ENCODE data around the gene ZNF662. TPM values are rescaled to one million over a fixed set of nuclear protein-coding genes. Genes with fewer than 3 reads are reported as not detected.

The ZNF662 gene
- total and polyA plus RNA-seq, 9 of the 15 experiments (the other 6 are each of a cell fraction or from before 2014, with no cell fraction given), result 0.07 to 0.55 (median 0.27) TPM

- ATAC-seq (peak; percentile 81), DNase-seq (ENCODE audit: extremely low read depth in 1 of 4, low spot score in 3 of 4) (peak; percentile 28 to 59 (median 42)), FAIRE-seq (peak; percentile 88)
- H3K4me2 ChIP-seq (ENCODE audit: insufficient read depth, low read length), result no peak overlapping the region
- intact Hi-C loops (cut with micrococcal nuclease) (loop anchor here (1.0 to 10.0 kb wide), 6 partner anchors 113 to 1233 kb away; no protein-coding TSS in a partner anchor), in situ Hi-C loops (cut with MboI) (loop anchor here (10.0 kb wide), 1 partner anchor 193 kb away; no protein-coding TSS in a partner anchor)
- no peak overlapping the region for H2AFZ ChIP-seq (ENCODE audit: low read depth, low read length)
- no peaks in the 10 kb centered on the region for H3K27me3 ChIP-seq (ENCODE audit: control insufficient read depth in 2 of 2, insufficient read depth in 2 of 2, low read length in 2 of 2)
- CTCF ChIA-PET (ENCODE audit: low intra/inter-chr PET ratio), result interaction anchor here (0.7 to 3.8 kb wide), 3 partner anchors 153 to 193 kb away, joined by 4 to 27 read pairs (median 4); no protein-coding TSS in a partner anchor
- 0% methylated on average over 4 of the region's 4 CpGs for WGBS (ENCODE audit: insufficient coverage, low coverage, missing lambda C conversion rate)
- H3K36me3 ChIP-seq (ENCODE audit: control insufficient read depth, insufficient read depth, low read length), result no peaks in the 10 kb centered on the region
- H3K79me2 ChIP-seq (ENCODE audit: control insufficient read depth, insufficient read depth, low read length), result no peaks in the 10 kb centered on the region
- no peak overlapping the region for H3K4me3 ChIP-seq
- no peaks in the 10 kb centered on the region for H3K4me1 ChIP-seq (replicated peaks in 1 of 2; ENCODE audit: control insufficient read depth in 2 of 2, insufficient read depth in 2 of 2, low read length in 2 of 2)
- no TSS peak for BruUV-seq (replicated peaks)
- H3K27ac ChIP-seq (ENCODE audit: extremely low read depth, low read depth, low read length), result no peak overlapping the region
- no peaks in the 10 kb centered on the region for H3K9me1 ChIP-seq (ENCODE audit: control insufficient read depth, insufficient read depth, low read length)
- H3K9ac ChIP-seq (ENCODE audit: insufficient read depth in 1 of 2, low read depth in 2 of 2, low read length in 2 of 2), result no peak overlapping the region
- H4K20me1 ChIP-seq (replicated peaks; ENCODE audit: control insufficient read depth, insufficient read depth, low read length), result no peaks in the 10 kb centered on the region
- no peaks in the 10 kb centered on the region for H3K9me3 ChIP-seq (replicated peaks; ENCODE audit: control insufficient read depth, insufficient read depth, low read depth, low read length)
- POLR2A ChIA-PET, result interaction anchor here (0.6 to 1.5 kb wide), 9 partner anchors 8 to 262 kb away, joined by 3 to 4 read pairs (median 3); no protein-coding TSS in a partner anchor
- TF ChIP-seq HES1 (IDR thresholded peaks at IDR 0.05; ENCODE audit: low read depth) (no peak), CBX2 (IDR thresholded peaks at IDR 0.05; ENCODE audit: insufficient read depth, low read length, poor library complexity, severe bottlenecking) (no peak), DNMT1 (IDR thresholded peaks at IDR 0.05) (no peak), SMC3 (conservative IDR thresholded peaks at IDR 0.05; ENCODE audit: insufficient read depth, low read depth, low read length) (peak; percentile 52; the same call in 1 of the 2 replicates), RAD51 (IDR thresholded peaks at IDR 0.05; ENCODE audit: borderline replicate concordance, low read depth) (no peak), DEAF1 (CRISPR knock-in tag; IDR thresholded peaks at IDR 0.05) (peak; percentile 76), TEAD1 (CRISPR knock-in tag; IDR thresholded peaks at IDR 0.05) (no peak), RAD21 (CRISPR knock-in tag; conservative IDR thresholded peaks at IDR 0.05 in 1 of 2, IDR thresholded peaks at IDR 0.05 in 1 of 2) (peak; percentile 80 to 81), REST (IDR thresholded peaks at IDR 0.05; ENCODE audit: borderline replicate concordance) (peak; percentile 70; the same call in 1 of the 2 replicates), REST (CRISPR knock-in tag; IDR thresholded peaks at IDR 0.05; ENCODE audit: low read depth) (no peak), POLR2G (IDR thresholded peaks at IDR 0.05; ENCODE audit: low read depth, low read length) (no peak)
Observed at GRCh38 chr3:42961633-42962032, 55.7 kb downstream of the ZNF662 start.

Measured in K562 (cell line).